Measurements from ENCODE around the gene ISL1. TPM values are rescaled to one million over a fixed set of nuclear protein-coding genes. Genes with fewer than 3 reads are reported as not detected.

ISL1 gene
- total and polyA plus RNA-seq, 2 donors (not counting 1 experiment from before 2014, with no cell fraction given), result not detected

DNA sequence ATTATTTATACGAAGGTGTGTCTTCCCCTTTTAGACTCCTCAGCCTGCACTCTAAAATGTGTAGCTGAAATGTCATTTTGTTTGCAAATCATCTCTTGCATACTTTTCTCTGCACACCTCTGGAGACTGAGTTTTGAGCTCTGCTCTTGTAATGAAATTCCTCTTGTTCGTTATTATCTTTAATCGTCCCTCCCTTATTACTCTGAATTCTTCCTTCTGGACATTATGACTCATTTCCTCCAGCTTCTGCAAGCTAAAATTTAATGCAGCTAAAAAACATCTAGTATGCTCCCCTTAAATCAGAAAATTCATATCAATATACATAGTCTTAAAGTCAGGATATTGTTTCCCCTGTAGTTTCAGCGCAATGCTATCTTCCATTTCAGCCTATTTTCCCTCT is 13.5 kb downstream of the ISL1 start:
- POLR2A ChIA-PET, result no interaction called here

DNA sequence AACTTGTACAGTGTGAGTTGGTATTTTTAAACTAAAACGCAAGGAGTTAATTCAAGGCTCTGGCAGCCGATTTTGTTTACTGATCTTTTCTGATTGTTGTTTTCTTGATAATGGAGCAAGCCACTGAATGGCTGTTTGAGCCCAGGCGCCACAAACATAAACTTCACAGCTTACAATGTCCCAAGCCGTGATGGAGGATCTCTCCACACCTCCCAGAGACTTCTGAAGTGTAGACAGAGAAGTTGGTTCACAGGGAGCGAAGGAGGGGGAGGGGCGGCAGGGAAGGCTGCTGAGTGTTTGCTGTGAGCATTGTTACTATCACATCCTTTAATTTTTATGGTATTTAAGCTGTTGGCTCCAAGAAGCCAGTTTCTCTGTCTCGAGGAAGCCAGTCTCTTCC is 14.7 kb downstream of the ISL1 start:
- H3K79me2 ChIP-seq (ENCODE audit: control insufficient read depth, insufficient read depth, low read length), result no peaks in the 10 kb centered on the region
- ChIA-PET CTCF (no interaction called here), POLR2A (no interaction called here)
- no peaks in the 10 kb centered on the region for H4K20me1 ChIP-seq (ENCODE audit: control insufficient read depth, insufficient read depth, low read length, poor library complexity, severe bottlenecking)
- intact Hi-C loops (cut with micrococcal nuclease), result no loop called here
- H3K27ac ChIP-seq (ENCODE audit: low read length in 2 of 2), result no peak overlapping the region
- H3K9ac ChIP-seq (ENCODE audit: low read length), result no peak overlapping the region
- no peak overlapping the region for H3K27ac Mint-ChIP-seq
- no peak overlapping the region for H3K4me3 ChIP-seq (ENCODE audit: control extremely low read depth in 1 of 5, extremely low read depth in 1 of 5, insufficient read depth in 1 of 5, low read depth in 2 of 5, low read length in 4 of 5)
- no peak overlapping the region for H3K4me2 ChIP-seq (replicated peaks; ENCODE audit: low read depth, low read length, poor library complexity, severe bottlenecking)
- no peak overlapping the region for H3K4me3 Mint-ChIP-seq
- no peak for DNase-seq
- H2AFZ ChIP-seq (ENCODE audit: insufficient read depth, low read depth, low read length, poor library complexity, severe bottlenecking), result no peak overlapping the region
- peaks cover 61% of the 10 kb centered on the region for H3K27me3 Mint-ChIP-seq
- H3K4me1 ChIP-seq (ENCODE audit: control insufficient read depth in 2 of 2, insufficient read depth in 2 of 2, low read length in 2 of 2), result no peaks in the 10 kb centered on the region
- 20% methylated on average over 1 of the region's 7 CpGs for WGBS (ENCODE audit: insufficient coverage)
- H3K9me3 Mint-ChIP-seq (ENCODE audit: insufficient read depth), result no peaks in the 10 kb centered on the region
- peaks cover 0 to 15% (median 0%) of the 10 kb centered on the region in 3 donors for H3K9me3 ChIP-seq (ENCODE audit: control extremely low read depth in 1 of 3, control insufficient read depth in 2 of 3, insufficient read depth in 1 of 3, low read length in 2 of 3)
- TF ChIP-seq EZH2 (IDR thresholded peaks at IDR 0.05; ENCODE audit: borderline replicate concordance, insufficient read depth, low read depth, low read length, poor library complexity, severe bottlenecking), result no peak
- TF ChIP-seq, protein P1, sequence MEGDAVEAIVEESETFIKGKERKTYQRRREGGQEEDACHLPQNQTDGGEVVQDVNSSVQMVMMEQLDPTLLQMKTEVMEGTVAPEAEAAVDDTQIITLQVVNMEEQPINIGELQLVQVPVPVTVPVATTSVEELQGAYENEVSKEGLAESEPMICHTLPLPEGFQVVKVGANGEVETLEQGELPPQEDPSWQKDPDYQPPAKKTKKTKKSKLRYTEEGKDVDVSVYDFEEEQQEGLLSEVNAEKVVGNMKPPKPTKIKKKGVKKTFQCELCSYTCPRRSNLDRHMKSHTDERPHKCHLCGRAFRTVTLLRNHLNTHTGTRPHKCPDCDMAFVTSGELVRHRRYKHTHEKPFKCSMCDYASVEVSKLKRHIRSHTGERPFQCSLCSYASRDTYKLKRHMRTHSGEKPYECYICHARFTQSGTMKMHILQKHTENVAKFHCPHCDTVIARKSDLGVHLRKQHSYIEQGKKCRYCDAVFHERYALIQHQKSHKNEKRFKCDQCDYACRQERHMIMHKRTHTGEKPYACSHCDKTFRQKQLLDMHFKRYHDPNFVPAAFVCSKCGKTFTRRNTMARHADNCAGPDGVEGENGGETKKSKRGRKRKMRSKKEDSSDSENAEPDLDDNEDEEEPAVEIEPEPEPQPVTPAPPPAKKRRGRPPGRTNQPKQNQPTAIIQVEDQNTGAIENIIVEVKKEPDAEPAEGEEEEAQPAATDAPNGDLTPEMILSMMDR (IDR thresholded peaks at IDR 0.05), result no peak
- no peaks in the 10 kb centered on the region for H3K4me1 Mint-ChIP-seq
- ATAC-seq (ENCODE audit: low read depth), result no peak
- peaks cover 0 to 21% (median 7%) of the 10 kb centered on the region in 4 experiments for H3K27me3 ChIP-seq (replicated peaks in 1 of 4; ENCODE audit: control extremely low read depth in 1 of 4, control insufficient read depth in 3 of 4, insufficient read depth in 4 of 4, low read length in 3 of 4)
- no peaks in the 10 kb centered on the region for H3K36me3 ChIP-seq (replicated peaks in 1 of 2; ENCODE audit: control extremely low read depth in 1 of 2, control insufficient read depth in 1 of 2, extremely low read depth in 1 of 2, insufficient read depth in 2 of 2, low read length in 1 of 2)

More for the DNA sequence above, 13.5 kb downstream of the ISL1 start:
- no peaks in the 10 kb centered on the region for H3K4me1 Mint-ChIP-seq
- no peaks in the 10 kb centered on the region for H3K9me3 Mint-ChIP-seq (ENCODE audit: insufficient read depth)
- Histone ChIP-seq H3K4me1 (ENCODE audit: control insufficient read depth in 2 of 2, insufficient read depth in 2 of 2, low read length in 2 of 2) (no peaks in the 10 kb centered on the region), H3K79me2 (ENCODE audit: control insufficient read depth, insufficient read depth, low read length) (no peaks in the 10 kb centered on the region), H3K27me3 (replicated peaks in 1 of 4; ENCODE audit: control extremely low read depth in 1 of 4, control insufficient read depth in 3 of 4, insufficient read depth in 4 of 4, low read length in 3 of 4) (peaks cover 0 to 21% (median 7%) of the 10 kb centered on the region in 4 experiments), H3K36me3 (replicated peaks in 1 of 2; ENCODE audit: control extremely low read depth in 1 of 2, control insufficient read depth in 1 of 2, extremely low read depth in 1 of 2, insufficient read depth in 2 of 2, low read length in 1 of 2) (no peaks in the 10 kb centered on the region), H3K4me2 (replicated peaks; ENCODE audit: low read depth, low read length, poor library complexity, severe bottlenecking) (no peak overlapping the region), H2AFZ (ENCODE audit: insufficient read depth, low read depth, low read length, poor library complexity, severe bottlenecking) (no peak overlapping the region), H4K20me1 (ENCODE audit: control insufficient read depth, insufficient read depth, low read length, poor library complexity, severe bottlenecking) (no peaks in the 10 kb centered on the region), H3K4me3 (ENCODE audit: control extremely low read depth in 1 of 5, extremely low read depth in 1 of 5, insufficient read depth in 1 of 5, low read depth in 2 of 5, low read length in 4 of 5) (no peak overlapping the region), H3K9ac (ENCODE audit: low read length) (no peak overlapping the region), H3K27ac (ENCODE audit: low read length in 2 of 2) (no peak overlapping the region), H3K9me3 (ENCODE audit: control extremely low read depth in 1 of 3, control insufficient read depth in 2 of 3, insufficient read depth in 1 of 3, low read length in 2 of 3) (peaks cover 0 to 15% (median 0%) of the 10 kb centered on the region in 3 donors)
- no peak overlapping the region for H3K27ac Mint-ChIP-seq
- 37% methylated on average over 2 of the region's 4 CpGs for WGBS (ENCODE audit: insufficient coverage)
- CTCF ChIA-PET, result no interaction called here
- ATAC-seq (ENCODE audit: low read depth), result no peak
- H3K27me3 Mint-ChIP-seq, result peaks cover 66% of the 10 kb centered on the region
- H3K4me3 Mint-ChIP-seq, result no peak overlapping the region
- TF ChIP-seq EZH2 (IDR thresholded peaks at IDR 0.05; ENCODE audit: borderline replicate concordance, insufficient read depth, low read depth, low read length, poor library complexity, severe bottlenecking), result no peak
- TF ChIP-seq, protein P1 (IDR thresholded peaks at IDR 0.05), result no peak
- DNase-seq, result no peak
- intact Hi-C loops (cut with micrococcal nuclease), result no loop called here
